Esophagus muscularis mucosa (tissue), 4 donors: ENCODE results near the gene RPL31. TPM values are rescaled to one million over a fixed set of nuclear protein-coding genes. Genes with fewer than 3 reads are reported as not detected.

ENCODE experiments used
- DNase-seq: peaks from one replicate; pipeline ENCODE4 v3.0.0-alpha.2; 2017; ENCODE audit errors: extremely low spot score
- H3K27ac ChIP-seq, 4 donors: fragments of 200-600 bp; sonication (generic); replicated peaks in 1 of 4; 1 replicate in 3 of 4; 2 replicates in 1 of 4; pipeline ENCODE4 v1.5.1; 2016 to 2019; ENCODE audit warnings: mild to moderate bottlenecking in 1 of 4
- H3K27me3 ChIP-seq, 4 donors: fragments of 200-600 bp; sonication (generic); one replicate each; pipeline versions ENCODE4 v1.5.1 to v1.6.0; 2016 to 2019
- H3K36me3 ChIP-seq, 4 donors: fragments of 200-600 bp; sonication (generic); one replicate each; pipeline ENCODE4 v1.5.1; 2016 to 2019
- H3K4me1 ChIP-seq, 4 donors: fragments of 200-600 bp; sonication (generic); one replicate each; pipeline ENCODE4 v1.5.1; 2016 to 2019
- H3K4me3 ChIP-seq, 4 donors: fragments of 200-600 bp; sonication (generic); 1 replicate in 2 of 4; 2 replicates in 2 of 4; pipeline ENCODE4 v1.5.1; 2016 to 2019; ENCODE audit warnings: mild to moderate bottlenecking in 4 of 4, moderate library complexity in 1 of 4
- H3K9me3 ChIP-seq, 4 donors: fragments of 200-600 bp; sonication (generic); 1 replicate in 3 of 4; 2 replicates in 1 of 4; pipeline ENCODE4 v1.5.1; 2016 to 2019
- CTCF ChIP-seq, 3 experiments: fragments of 200-600 bp in 2 of 3; fragments of 450-650 bp in 1 of 3; sonication (generic) in 2 of 3; IDR thresholded peaks; one replicate each; pipeline ENCODE4 v1.5.1; 2017 to 2019; ENCODE audit warnings: antibody characterized with exemption in 3 of 3, mild to moderate bottlenecking in 2 of 3, moderate library complexity in 1 of 3
- EP300 ChIP-seq: sonication (generic); formaldehyde crosslinking; IDR thresholded peaks from one replicate; pipeline ENCODE4 v1.6.1; 2017; ENCODE audit warnings: antibody characterized with exemption
- POLR2A ChIP-seq: fragments of 450-650 bp; IDR thresholded peaks from one replicate; pipeline ENCODE4 v1.6.1; 2017; ENCODE audit warnings: antibody characterized with exemption, moderate library complexity, mild to moderate bottlenecking, low read depth
- POLR2AphosphoS5 ChIP-seq, 2 donors: sonication (generic); formaldehyde crosslinking; IDR thresholded peaks; one replicate each; pipeline ENCODE4 v1.6.1; 2017; ENCODE audit warnings: antibody characterized with exemption in 2 of 2
- WGBS: methylation state at CpG from one replicate; pipeline ENCODE4 v1.1.5; 2018; 5-methylcytosine and 5-hydroxymethylcytosine counted together
- intact Hi-C: fragments of 100-400 bp; cut with DNase I; formaldehyde crosslinking; loops from one replicate; pipeline ENCODE4 v1.15.1; 2023
- total RNA-seq, 4 donors: library from RNA; depleted of rRNA; stranded (reverse); fragments of >200 nt; gene quantifications; one replicate each; pipeline versions ENCODE4 v1.1.0 to v1.2.1, GENCODE V29; 2016

The RPL31 gene
- total RNA-seq, 4 donors from 2014 or later, result 645 to 2,101 (median 1,206) TPM

DNA sequence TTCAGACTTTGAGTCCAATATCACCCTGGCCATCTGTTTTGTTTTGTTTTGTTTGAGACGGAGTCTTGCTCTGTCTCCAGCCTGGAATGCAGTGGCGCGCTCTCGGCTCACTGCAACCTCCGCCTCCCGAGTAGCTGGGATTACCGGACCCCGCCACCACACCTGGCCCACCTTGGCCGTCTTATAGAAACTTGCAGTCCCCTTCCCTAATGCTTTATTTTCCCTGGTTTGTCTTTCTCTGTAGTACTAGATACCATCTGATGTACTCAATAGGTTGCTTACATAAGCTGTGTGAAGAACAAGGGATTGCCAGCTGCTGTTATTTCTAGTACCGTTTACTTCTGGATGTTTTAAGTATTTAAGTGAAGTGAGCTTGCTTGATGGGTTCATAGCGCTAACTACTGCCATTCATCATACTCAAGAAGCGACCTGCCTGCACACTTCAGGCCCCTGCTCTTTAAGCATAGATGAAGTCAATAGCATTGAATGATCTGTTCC, 1.2 kb downstream of the RPL31 start:
- 32% methylated on average over 12 of the region's 12 CpGs for WGBS
- peak overlapping the region; percentile 84 to 89 (median 87) for H3K27ac ChIP-seq
- no peaks in the 10 kb centered on the region for H3K27me3 ChIP-seq
- H3K9me3 ChIP-seq, result no peaks in the 10 kb centered on the region
- no peak for TF ChIP-seq POLR2A
- peaks cover 15 to 45% (median 37%) of the 10 kb centered on the region in 4 donors for H3K4me1 ChIP-seq
- intact Hi-C loops, result no loop called here
- H3K36me3 ChIP-seq, result peaks cover 42 to 52% (median 50%) of the 10 kb centered on the region in 4 donors
- DNase-seq, result no peak
- peak overlapping the region; percentile 68 to 86 (median 80) for H3K4me3 ChIP-seq

DNA sequence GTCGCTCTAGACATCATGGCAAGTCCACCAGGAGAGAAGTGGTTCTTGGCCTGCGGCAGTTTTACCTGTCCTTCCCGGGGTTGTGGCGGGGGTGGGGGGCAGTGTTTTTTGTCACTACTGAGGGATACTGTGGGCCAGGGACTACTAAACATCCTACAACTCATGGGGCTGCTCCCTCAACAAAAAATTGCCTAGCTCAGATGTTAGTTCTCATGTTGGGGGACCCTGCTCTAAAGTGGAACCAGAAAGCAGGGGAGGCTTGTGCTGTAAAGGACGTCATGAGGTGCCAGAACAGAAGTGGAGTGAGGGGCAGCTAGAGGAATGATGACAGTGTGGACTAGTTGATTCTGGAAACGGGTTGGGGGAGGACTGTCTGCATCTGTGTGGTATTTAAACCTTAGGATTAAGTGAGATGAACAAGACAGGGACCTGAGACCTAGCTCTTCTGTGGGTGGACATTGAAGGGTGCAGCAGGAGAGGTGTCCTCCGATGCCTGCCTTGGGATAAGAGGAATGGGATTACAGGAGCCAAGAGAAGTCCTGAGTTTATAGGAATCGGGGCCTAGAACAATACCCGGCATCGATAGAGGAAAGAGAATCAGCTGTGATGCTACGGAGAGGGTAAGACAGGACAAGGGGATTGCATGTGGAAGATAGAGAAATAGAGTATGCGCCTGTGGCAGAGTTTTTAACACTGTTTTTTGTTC, 2.7 kb downstream of the RPL31 start:
- WGBS, result 94% methylated on average over 12 of the region's 12 CpGs
- Histone ChIP-seq H3K9me3 (no peaks in the 10 kb centered on the region), H3K36me3 (peaks cover 42 to 64% (median 57%) of the 10 kb centered on the region in 4 donors), H3K27me3 (no peaks in the 10 kb centered on the region), H3K4me1 (peaks cover 15 to 45% (median 37%) of the 10 kb centered on the region in 4 donors), H3K4me3 (no peak overlapping the region), H3K27ac (no peak overlapping the region)
- DNase-seq, result no peak
- TF ChIP-seq POLR2A (no peak), EP300 (no peak), POLR2AphosphoS5 (IDR thresholded peaks at IDR 0.05) (no peak), CTCF (IDR thresholded peaks at IDR 0.05) (no peak)
- intact Hi-C loops, result no loop called here

DNA sequence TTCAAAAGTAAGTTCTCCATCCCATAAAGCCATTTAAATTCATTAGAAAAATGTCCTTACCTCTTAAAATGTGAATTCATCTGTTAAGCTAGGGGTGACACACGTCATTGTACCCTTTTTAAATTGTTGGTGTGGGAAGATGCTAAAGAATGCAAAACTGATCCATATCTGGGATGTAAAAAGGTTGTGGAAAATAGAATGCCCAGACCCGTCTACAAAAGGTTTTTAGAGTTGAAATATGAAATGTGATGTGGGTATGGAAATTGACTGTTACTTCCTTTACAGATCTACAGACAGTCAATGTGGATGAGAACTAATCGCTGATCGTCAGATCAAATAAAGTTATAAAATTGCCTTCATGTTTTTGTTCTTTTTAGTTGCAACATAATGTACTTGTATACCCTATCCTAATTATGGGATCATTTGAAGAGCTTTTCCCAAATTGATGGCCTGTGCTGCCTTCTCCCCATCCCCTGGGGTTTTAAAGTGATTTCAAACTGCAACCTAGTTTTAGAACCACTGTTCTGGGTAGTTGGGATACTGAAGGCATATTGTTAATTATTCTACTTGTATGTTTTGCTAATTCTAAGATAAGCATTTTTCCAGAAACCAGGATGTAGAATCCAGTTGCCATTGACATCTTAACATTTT, 4.1 kb downstream of the RPL31 start:
- peaks cover 15 to 45% (median 37%) of the 10 kb centered on the region in 4 donors for H3K4me1 ChIP-seq

GRCh38 chr2:101007415-101008345, 5.6 kb downstream of the RPL31 start:
- H3K27ac ChIP-seq, result no peak overlapping the region
- intact Hi-C loops, result no loop called here
- TF ChIP-seq CTCF (IDR thresholded peaks at IDR 0.05) (no peak), EP300 (no peak), POLR2A (no peak), POLR2AphosphoS5 (IDR thresholded peaks at IDR 0.05) (no peak)
- no peaks in the 10 kb centered on the region for H3K27me3 ChIP-seq
- DNase-seq, result no peak
- peaks cover 58 to 85% (median 75%) of the 10 kb centered on the region in 4 donors for H3K36me3 ChIP-seq
- H3K4me1 ChIP-seq, result peaks cover 11 to 38% (median 33%) of the 10 kb centered on the region in 4 donors
- H3K4me3 ChIP-seq, result no peak overlapping the region
- H3K9me3 ChIP-seq, result no peaks in the 10 kb centered on the region
- 91% methylated on average over 7 of the region's 11 CpGs for WGBS

More for the DNA sequence above, 4.1 kb downstream of the RPL31 start:
- TF ChIP-seq CTCF (IDR thresholded peaks at IDR 0.05) (no peak), EP300 (no peak), POLR2A (no peak), POLR2AphosphoS5 (IDR thresholded peaks at IDR 0.05) (no peak)
- Histone ChIP-seq H3K9me3 (no peaks in the 10 kb centered on the region), H3K36me3 (peaks cover 55 to 78% (median 69%) of the 10 kb centered on the region in 4 donors), H3K27me3 (no peaks in the 10 kb centered on the region), H3K27ac (no peak overlapping the region), H3K4me3 (no peak overlapping the region)
- intact Hi-C loops, result no loop called here
- no peak for DNase-seq
- 74% methylated on average over 4 of the region's 4 CpGs for WGBS
